MM.1S (cell line): ENCODE results near the gene TASP1.

ENCODE experiments used
- EZH2 ChIP-seq: fragments of 300-600 bp; sonication (generic); optimal IDR thresholded peaks from 2 replicates; pipeline ENCODE3; 2017; ENCODE audit warnings: low read depth, mild to moderate bottlenecking, antibody characterized with exemption, low read length, mixed read lengths
- TF ChIP-seq, protein P1 (sequence below): fragments of 300-600 bp; sonication (generic); IDR thresholded peaks from 2 replicates; pipeline ENCODE4 v1.5.1; 2016; ENCODE audit warnings: antibody characterized with exemption, low read length, mixed read lengths

DNA sequence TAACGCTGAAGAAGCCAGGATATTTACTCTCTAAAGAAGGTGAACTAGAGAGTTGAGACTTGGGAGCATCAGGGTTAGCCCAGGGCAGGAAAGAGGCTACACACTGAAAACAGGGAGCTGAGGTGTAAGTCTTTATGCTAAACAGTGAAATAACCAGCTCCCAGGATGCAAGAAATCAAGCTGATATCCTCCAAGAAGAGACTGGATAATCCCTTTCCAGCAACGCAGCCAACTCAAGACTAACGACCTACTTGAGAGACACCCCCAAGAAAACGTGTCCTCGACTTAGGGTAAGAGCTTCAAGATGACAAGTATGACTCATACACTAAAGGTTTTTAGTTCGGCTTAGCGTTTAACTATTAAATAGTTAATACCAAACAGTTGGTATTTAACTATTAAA is 202.2 kb downstream of the TASP1 start:
- TF ChIP-seq, protein P1, sequence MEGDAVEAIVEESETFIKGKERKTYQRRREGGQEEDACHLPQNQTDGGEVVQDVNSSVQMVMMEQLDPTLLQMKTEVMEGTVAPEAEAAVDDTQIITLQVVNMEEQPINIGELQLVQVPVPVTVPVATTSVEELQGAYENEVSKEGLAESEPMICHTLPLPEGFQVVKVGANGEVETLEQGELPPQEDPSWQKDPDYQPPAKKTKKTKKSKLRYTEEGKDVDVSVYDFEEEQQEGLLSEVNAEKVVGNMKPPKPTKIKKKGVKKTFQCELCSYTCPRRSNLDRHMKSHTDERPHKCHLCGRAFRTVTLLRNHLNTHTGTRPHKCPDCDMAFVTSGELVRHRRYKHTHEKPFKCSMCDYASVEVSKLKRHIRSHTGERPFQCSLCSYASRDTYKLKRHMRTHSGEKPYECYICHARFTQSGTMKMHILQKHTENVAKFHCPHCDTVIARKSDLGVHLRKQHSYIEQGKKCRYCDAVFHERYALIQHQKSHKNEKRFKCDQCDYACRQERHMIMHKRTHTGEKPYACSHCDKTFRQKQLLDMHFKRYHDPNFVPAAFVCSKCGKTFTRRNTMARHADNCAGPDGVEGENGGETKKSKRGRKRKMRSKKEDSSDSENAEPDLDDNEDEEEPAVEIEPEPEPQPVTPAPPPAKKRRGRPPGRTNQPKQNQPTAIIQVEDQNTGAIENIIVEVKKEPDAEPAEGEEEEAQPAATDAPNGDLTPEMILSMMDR: no peak
- no peak for TF ChIP-seq EZH2
